Stimulated activated CD4-positive, alpha-beta T cell treated with anti-CD3 and anti-CD28 coated beads, Interleukin-12 subunit alpha, Interleukin-12 subunit beta, amount 100 ng/mL, for 24 hours (primary cell): Measurements from ENCODE around the gene VEPH1.

Experiments used
- DNase-seq, 2 experiments: peaks; one replicate each; pipeline ENCODE4 v3.0.0-alpha.2; 2020; ENCODE audit warnings: low read depth in 2 of 2

Gene VEPH1

GRCh38 chr3:157259825-157260224 is 243.4 kb downstream of the VEPH1 start:
- DNase-seq: no peak

- DNase-seq: no peak
Observed at GRCh38 chr3:157257101-157257500, 246.1 kb downstream of the VEPH1 start.

- DNase-seq: no peak
Observed at GRCh38 chr3:157255797-157256196, 247.4 kb downstream of the VEPH1 start.

- DNase-seq: no peak
Observed at GRCh38 chr3:157251685-157252084, 251.5 kb downstream of the VEPH1 start.

DNA sequence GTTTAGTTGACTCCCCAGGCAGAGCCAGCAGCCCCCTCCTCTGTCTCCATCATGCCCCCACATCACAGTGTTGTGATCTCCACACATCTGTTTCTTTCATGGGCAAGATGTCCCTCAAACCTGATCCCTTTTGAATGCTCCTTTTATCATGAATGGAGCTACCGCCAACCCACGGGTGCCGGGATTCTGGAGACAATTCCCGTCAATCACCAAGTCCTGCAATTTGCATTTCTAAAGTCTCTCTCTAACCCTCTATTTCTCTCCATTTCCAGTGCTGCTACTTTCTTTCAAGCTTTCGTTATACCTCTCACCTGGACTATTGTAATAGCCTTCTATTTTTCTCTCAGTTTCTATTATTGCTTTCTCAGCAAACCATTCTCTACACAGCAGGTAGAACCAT is 253.6 kb downstream of the VEPH1 start:
- no peak for DNase-seq

DNA sequence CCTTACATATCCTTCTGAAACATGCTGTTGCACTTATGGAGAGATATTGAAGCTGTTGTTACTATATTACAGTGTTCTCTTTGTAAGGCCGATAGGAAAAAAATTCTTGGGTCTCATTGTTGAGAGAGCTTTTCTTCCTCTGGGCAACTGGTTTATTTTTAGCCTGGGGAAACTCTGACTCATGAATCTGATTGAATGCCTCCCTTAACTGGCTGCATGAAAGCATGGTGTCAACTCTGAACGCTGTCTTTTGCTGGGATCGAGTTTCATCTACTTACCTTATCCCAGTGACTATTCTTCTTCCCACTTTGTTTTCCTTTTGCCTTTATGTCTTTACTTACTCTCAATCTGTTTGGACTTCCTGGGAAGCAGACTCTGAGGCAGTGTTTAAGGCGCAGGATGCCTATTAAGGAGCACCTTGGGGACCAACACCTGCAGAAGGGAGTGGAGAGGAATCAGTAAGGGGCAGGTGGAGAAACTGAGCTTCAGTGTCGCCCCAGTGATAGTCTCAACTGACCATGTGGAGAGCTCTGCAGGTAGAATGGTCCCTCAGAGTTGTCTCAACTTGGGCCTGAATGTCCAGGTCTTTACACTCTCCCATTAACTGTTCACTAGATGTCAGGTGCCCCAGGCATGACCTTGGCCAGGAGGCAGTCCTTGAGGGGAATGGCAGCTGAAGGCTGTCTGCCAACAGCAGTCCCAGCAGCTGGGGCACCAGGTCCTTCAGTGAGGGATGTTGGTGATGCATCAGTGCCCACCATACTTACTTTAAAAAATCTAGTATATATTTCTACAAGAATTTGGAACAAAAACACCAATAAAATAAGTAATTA is 254.4 kb downstream of the VEPH1 start:
- no peak for DNase-seq

GRCh38 chr3:157247391-157247790 is 255.8 kb downstream of the VEPH1 start:
- no peak for DNase-seq

- DNase-seq: no peak
Observed at GRCh38 chr3:157242836-157243235, 260.4 kb downstream of the VEPH1 start.

GRCh38 chr3:157241599-157241998 is 261.6 kb downstream of the VEPH1 start:
- no peak for DNase-seq

- DNase-seq: no peak
Observed at GRCh38 chr3:157240408-157240807, 262.8 kb downstream of the VEPH1 start.

DNA sequence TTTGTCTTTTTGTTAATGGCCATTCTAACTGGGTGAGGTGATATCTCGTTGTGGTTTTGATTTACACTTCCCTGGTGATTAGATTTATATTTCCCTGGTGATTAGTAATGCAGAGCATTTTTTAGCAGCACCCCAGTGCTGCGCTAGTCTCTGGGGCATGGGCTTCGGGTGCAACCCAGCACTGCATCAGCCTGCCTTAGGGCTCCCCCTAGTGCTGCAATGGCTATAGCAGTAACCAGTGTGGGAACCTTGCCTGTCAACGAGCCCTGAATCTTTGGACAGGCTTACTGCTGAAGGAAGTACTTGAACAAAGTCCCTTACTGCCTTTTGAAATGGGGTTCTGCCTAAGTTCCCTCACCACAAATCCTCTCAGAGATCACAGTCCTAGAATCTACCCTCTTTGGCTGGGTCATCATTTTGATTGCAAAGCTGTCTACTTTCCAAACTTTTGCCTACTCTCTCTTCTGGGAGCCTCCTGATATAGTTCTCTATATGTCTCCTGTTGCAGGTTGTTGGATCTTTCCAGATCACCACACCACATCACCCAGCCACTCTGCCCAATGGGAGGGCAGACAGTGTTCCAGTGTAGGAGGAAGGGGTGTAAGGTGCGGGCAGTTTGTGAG is 264.0 kb downstream of the VEPH1 start:
- peak; percentile 56 to 70 for DNase-seq

DNA sequence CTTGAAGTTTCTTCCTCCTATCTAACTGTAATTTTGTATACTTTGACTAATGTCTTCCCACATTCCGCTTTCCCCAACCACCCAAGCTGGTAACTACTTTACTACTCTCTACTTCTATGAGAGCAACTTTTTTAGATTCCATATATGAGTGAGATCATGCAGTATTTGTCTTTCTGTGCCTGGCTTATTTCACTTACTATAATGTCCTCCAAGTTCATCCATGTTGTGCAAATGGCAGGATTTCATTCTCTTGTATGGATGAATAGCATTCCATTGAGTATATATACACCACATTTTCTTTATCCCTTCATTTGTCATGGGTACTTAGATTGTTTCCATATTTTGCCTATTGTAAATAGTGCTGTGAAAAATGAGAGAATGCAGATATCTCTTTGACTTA is 264.8 kb downstream of the VEPH1 start:
- no peak for DNase-seq

DNA sequence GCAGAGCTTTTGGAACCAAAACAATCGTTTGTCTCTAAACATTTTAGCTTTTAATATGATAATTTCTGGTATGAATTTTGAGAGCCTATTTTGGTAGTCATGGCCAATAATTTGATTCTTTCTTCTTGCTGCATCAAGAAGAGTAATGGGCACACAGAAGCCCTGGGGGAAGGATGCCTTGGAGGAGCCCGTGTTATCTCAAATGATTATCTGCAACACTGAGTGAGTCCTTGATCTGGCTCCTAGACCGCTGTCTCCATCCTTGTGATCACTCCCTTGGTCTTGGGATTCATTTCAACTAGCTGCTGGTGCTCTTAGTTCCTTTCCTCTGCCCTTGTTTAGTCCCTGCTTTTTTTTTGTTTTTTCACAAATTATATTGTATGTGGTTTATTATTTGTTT is 265.3 kb downstream of the VEPH1 start:
- DNase-seq: no peak

GRCh38 chr3:157235291-157235690 is 267.9 kb downstream of the VEPH1 start:
- no peak for DNase-seq

DNA sequence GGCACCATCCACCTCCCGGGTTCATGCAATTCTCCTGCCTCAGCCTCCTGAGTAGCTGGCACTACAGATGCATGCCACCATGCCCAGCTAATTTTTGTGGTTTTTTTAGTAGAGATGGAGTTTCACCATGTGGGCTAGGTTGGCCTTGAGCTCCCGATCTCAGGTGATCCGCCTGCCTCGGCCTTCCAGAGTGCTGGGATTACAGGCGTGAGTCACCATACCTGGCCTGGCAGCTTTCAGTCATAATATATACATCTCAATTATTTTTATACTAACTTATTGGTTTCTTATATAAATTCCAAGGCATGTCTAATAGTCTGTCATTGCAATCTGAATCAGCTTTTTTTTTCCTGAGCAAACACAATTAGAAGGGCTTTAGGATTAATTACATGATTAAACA is 269.3 kb downstream of the VEPH1 start:
- no peak for DNase-seq

DNA sequence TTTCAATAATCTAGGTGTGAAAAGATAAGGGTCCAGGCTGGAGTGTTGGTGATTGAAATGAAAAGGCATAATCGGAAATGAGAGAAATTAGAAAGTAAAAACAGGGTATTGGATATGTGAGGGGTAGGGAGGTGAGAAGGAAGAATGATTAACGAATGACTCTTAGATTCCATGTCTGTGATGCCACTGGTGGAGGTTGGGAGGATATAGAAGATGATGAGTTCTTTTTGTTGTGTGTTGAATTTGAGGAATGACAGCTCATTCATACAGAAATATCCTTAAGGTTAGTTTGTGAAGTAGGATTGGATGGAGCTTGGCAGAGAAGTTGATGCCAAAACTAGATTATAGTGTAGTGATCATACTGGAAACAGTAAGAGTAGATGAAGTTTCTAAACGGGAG is 271.1 kb downstream of the VEPH1 start:
- DNase-seq: no peak

GRCh38 chr3:157231071-157231470 is 272.1 kb downstream of the VEPH1 start:
- DNase-seq: no peak

DNA sequence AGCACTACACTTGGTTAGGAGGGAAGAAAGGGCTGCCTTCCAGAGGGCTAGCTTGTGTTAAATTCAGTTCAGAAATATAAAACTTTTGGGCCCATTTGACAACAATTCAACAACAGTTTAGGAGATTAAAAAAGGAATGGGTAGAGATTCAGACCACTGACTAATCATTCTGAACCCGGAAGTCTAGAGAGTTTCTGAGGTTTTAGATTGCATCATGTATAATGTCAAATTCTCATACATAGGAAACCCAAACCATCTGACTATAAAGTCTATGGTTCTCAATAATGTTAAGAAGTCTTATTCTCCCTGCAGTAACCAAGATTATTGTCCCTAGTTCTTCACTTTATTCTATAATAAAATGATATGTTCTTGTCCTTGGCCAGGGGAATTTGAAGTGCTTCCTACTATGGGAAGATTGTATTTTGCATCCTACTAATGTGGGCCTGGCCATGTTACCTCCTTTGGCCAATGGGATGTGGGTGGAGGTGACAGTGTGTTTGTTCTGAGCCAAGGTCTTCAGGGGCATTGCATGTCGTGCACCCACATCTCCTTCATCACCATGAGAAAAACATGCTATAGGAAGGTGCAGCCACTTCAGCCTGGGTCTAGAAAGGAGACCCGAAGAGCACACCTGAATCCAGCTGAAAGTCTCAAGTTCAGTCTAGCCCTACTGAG is 276.9 kb downstream of the VEPH1 start:
- DNase-seq: no peak

DNA sequence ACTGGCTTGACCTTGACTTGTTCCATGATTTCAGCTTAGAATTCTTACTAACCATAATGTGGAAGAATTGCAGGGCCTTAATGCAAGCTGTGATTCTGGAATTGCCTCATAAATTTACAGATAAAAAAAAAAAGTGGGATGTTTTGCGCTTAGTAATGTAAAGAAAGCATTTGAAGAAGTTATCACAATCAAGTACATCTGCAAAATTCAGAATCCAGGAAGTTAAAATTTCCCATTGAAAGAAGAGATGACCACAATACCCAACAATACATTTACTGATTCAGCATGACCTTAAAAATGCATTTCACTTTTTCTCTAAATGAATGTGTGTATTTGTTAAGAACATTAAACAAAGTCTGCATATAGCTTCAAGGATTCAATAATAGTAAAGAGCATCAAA is 278.2 kb downstream of the VEPH1 start:
- no peak for DNase-seq

DNA sequence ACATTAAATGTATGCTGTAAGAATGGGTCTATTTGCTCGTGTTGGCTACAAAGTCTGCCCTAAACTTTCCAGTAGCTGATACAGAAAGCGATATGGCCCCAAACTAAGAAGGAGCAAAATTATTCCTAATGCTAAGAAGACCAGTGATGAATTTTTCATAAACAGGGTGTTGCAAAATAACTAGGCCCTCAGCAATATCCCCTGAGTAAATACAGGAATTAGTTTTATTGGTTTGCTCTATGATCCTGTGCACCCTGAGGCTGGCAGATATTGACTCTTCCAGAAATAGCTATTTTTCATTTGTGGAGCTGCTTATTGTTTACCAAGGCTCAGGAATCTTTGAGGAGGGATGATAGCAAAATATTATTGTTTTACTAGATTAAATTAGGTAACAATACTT is 282.3 kb downstream of the VEPH1 start:
- no peak for DNase-seq

GRCh38 chr3:157220211-157220610 is 283.0 kb downstream of the VEPH1 start:
- DNase-seq: no peak

DNA sequence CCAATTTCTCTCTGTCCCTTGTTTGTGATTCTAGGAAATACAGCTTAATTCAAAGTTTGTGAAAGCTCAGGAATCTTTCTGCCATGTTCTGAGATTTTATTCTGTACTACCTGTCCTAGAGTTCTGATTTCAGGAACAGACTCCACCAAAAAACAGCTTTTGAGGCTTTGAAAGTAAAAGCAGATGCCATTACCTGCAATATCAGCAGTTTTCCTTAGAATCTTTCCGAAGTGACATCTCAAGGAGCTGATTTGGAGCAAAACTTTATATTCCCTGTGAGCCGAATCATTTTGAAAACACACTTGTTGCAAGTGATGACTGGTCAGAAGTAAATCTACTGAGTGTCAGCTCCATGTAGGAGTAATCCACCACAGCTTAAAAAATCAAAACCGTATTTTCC is 284.0 kb downstream of the VEPH1 start:
- no peak for DNase-seq
